Small intestine (tissue), 7 donors: ENCODE data around the gene SIPA1L2. TPM values are rescaled to one million over a fixed set of nuclear protein-coding genes. Genes with fewer than 3 reads are reported as not detected.
A peak's percentile ranks its signal among the peaks of the same experiment; 100 is the strongest.

Source experiments
- DNase-seq, 2 donors: peaks; one replicate each; pipeline versions ENCODE4 v3.0.0 to v3.0.0-alpha.2; 2013
- FAIRE-seq: peaks from 2 replicates; lab custom pipeline; 2012; peaks lifted over from hg19 to GRCh38; lab: Jason Lieb, UNC
- H3K27ac ChIP-seq, 3 donors: one replicate each; pipeline ENCODE4 v1.5.1; 2013; ENCODE audit warnings: low read length in 2 of 3, mild to moderate bottlenecking in 2 of 3, control low read depth in 1 of 3, inconsistent platforms in 1 of 3, low read depth in 1 of 3, moderate library complexity in 1 of 3
- H3K27me3 ChIP-seq, 3 donors: one replicate each; pipeline ENCODE4 v1.6.1; 2013; ENCODE audit warnings: low read length in 3 of 3, inconsistent platforms in 1 of 3; ENCODE audit not compliant: control insufficient read depth in 3 of 3, insufficient read depth in 3 of 3
- H3K36me3 ChIP-seq, 3 donors: one replicate each; pipeline ENCODE4 v1.6.1; 2013; ENCODE audit warnings: low read length in 3 of 3, inconsistent platforms in 1 of 3, low read depth in 1 of 3, mild to moderate bottlenecking in 1 of 3, moderate library complexity in 1 of 3; ENCODE audit not compliant: control insufficient read depth in 3 of 3, insufficient read depth in 2 of 3
- H3K4me1 ChIP-seq, 3 donors: one replicate each; pipeline ENCODE4 v1.6.1; 2013; ENCODE audit warnings: low read length in 2 of 3, inconsistent platforms in 1 of 3, low read depth in 1 of 3, mild to moderate bottlenecking in 1 of 3, moderate library complexity in 1 of 3; ENCODE audit not compliant: control insufficient read depth in 3 of 3, insufficient read depth in 2 of 3
- H3K4me3 ChIP-seq, 3 donors: one replicate each; pipeline ENCODE4 v1.5.1; 2013; ENCODE audit warnings: low read length in 3 of 3, control low read depth in 1 of 3, inconsistent platforms in 1 of 3, low read depth in 1 of 3, mild to moderate bottlenecking in 1 of 3, moderate library complexity in 1 of 3
- H3K9me3 ChIP-seq, 2 donors: one replicate each; pipeline ENCODE4 v1.6.1; 2013; ENCODE audit warnings: low read depth in 1 of 2, low read length in 1 of 2; ENCODE audit not compliant: control insufficient read depth in 2 of 2, insufficient read depth in 1 of 2
- WGBS, 3 donors: extraction: QIAGEN DNeasy Blood & Tissue Kit; methylation state at CpG; one replicate each; pipeline ENCODE4 v1.1.7; 2013; 5-methylcytosine and 5-hydroxymethylcytosine counted together
- polyA plus RNA-seq, 4 donors: library from polyadenylated mRNA; stranded (reverse) in 3 of 4; unstranded in 1 of 4; fragments of 200-250 nt in 3 of 4; fragments of 120-200 nt in 1 of 4; gene quantifications; one replicate each; pipeline versions ENCODE4 v1.2.1 to v1.2.3, GENCODE V29; 2013
- donor health status: healthy with polysubstance abuse.
- donor health status: control.
- donor health status: control.
- donor health status: Bipolar disorder and iron deficiency.
- donor health status: healthy.

The SIPA1L2 gene
- polyA plus RNA-seq, 4 donors = 4.1 to 10.6 (median 7.4) TPM

DNA sequence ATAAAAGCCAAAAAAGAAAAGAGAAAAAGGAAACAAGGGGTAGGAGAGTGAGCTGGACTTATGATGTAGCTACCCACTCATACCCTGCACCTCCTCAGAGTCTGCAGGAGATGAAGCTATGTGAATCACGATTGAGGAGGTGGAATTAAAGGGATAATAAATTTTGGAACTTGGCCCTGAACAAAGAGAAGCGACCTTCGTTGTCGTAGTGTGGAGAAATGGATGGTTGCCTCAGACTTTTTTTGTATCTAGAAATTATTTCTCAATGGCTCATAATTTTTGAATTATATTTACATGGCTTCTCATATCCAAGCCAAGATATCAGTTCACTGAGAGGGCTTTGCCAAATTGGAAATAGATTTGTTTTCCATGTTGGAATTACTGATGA, 37.8 kb upstream of the SIPA1L2 start:
- H3K9me3 ChIP-seq = no peaks in the 10 kb centered on the region
- H3K4me1 ChIP-seq = no peaks in the 10 kb centered on the region
- no peak overlapping the region for H3K27ac ChIP-seq
- H3K27me3 ChIP-seq = no peaks in the 10 kb centered on the region
- no peak overlapping the region for H3K4me3 ChIP-seq
- WGBS, 3 donors = 21 to 41% (median 37%) methylated on average over 4 of the region's 4 CpGs
- DNase-seq (no peak), FAIRE-seq (no peak)
- H3K36me3 ChIP-seq = no peaks in the 10 kb centered on the region

GRCh38 chr1:232667094-232667777, 37.3 kb upstream of the SIPA1L2 start:
- H3K4me1 ChIP-seq = no peaks in the 10 kb centered on the region
- no peak for FAIRE-seq
- no peaks in the 10 kb centered on the region for H3K36me3 ChIP-seq
- H3K27ac ChIP-seq = no peak overlapping the region
- WGBS, 3 donors = 11 to 24% (median 19%) methylated on average over 3 of the region's 3 CpGs
- no peak overlapping the region for H3K4me3 ChIP-seq
- peak; percentile 35 to 42 for DNase-seq
- H3K9me3 ChIP-seq = no peaks in the 10 kb centered on the region
- no peaks in the 10 kb centered on the region for H3K27me3 ChIP-seq

- no peak overlapping the region for H3K4me3 ChIP-seq
- peak; percentile 30 for FAIRE-seq
- no peaks in the 10 kb centered on the region for H3K36me3 ChIP-seq
- H3K9me3 ChIP-seq = no peaks in the 10 kb centered on the region
- H3K27me3 ChIP-seq = no peaks in the 10 kb centered on the region
- no peaks in the 10 kb centered on the region for H3K4me1 ChIP-seq
- DNase-seq = no peak
- WGBS, 3 donors = 82 to 94% (median 87%) methylated on average over 3 of the region's 3 CpGs
- no peak overlapping the region for H3K27ac ChIP-seq
Measured at GRCh38 chr1:232664844-232665777, 35.2 kb upstream of the SIPA1L2 start.

DNA sequence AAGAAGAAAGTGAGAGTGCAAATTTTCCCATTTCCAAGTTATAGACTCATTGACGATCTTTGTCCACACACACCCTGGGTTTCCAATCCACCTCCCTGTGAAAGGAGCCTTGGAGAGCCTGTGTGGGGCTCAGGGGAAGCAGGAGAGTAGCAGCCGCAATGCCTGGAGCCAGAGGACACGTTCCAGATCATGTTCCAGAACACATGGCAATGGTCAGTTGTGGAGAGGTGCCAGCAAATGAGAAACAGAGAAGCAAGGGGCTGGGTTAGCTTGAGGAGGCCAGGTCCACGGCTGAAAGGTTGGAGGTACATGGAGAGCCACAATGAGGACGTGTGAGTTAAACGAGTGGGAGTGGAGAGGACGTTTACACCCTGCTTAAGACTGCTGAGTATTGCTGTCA, 33.0 kb upstream of the SIPA1L2 start:
- H3K4me3 ChIP-seq = no peak overlapping the region
- no peaks in the 10 kb centered on the region for H3K36me3 ChIP-seq
- H3K27me3 ChIP-seq = no peaks in the 10 kb centered on the region
- 66 to 68% (median 67%) methylated on average over 7 of the region's 7 CpGs for WGBS, 3 donors
- no peak overlapping the region for H3K27ac ChIP-seq
- no peaks in the 10 kb centered on the region for H3K9me3 ChIP-seq
- no peaks in the 10 kb centered on the region for H3K4me1 ChIP-seq
- no peak for FAIRE-seq
- DNase-seq = no peak

GRCh38 chr1:232658386-232658785, 28.5 kb upstream of the SIPA1L2 start:
- Histone ChIP-seq H3K27ac (no peak overlapping the region), H3K4me3 (no peak overlapping the region), H3K36me3 (no peaks in the 10 kb centered on the region), H3K4me1 (peaks cover 0 to 5% (median 0%) of the 10 kb centered on the region in 3 donors), H3K27me3 (no peaks in the 10 kb centered on the region), H3K9me3 (no peaks in the 10 kb centered on the region)
- no peak for FAIRE-seq
- WGBS, 3 donors = 77 to 83% (median 81%) methylated on average over 2 of the region's 2 CpGs
- no peak for DNase-seq

GRCh38 chr1:232657426-232658005, 27.6 kb upstream of the SIPA1L2 start:
- no peaks in the 10 kb centered on the region for H3K27me3 ChIP-seq
- FAIRE-seq (no peak), DNase-seq (no peak)
- peaks cover 0 to 5% (median 0%) of the 10 kb centered on the region in 3 donors for H3K4me1 ChIP-seq
- H3K36me3 ChIP-seq = no peaks in the 10 kb centered on the region
- H3K27ac ChIP-seq = no peak overlapping the region
- WGBS, 3 donors = 75 to 87% (median 87%) methylated on average over 3 of the region's 3 CpGs
- no peak overlapping the region for H3K4me3 ChIP-seq
- no peaks in the 10 kb centered on the region for H3K9me3 ChIP-seq

DNA sequence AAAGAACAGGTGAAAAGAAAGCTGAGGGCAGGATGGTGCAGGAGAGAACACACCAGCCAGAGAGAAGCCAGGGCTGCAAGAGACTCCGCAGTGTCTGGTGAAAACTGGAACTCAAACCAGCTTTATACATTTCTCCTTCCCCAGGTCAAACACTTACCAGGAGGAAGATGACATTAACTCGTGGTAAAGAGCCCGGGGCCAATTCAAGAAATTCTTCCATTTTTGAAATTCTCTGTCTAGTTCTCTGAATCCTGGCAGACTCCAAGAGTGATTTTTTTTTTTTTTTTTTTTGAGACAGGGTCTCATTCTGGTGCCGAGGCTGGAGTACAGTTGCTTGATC, 25.8 kb upstream of the SIPA1L2 start:
- peaks cover 0 to 5% (median 0%) of the 10 kb centered on the region in 3 donors for H3K4me1 ChIP-seq
- WGBS, 3 donors = 71 to 92% (median 82%) methylated on average over 4 of the region's 4 CpGs
- no peaks in the 10 kb centered on the region for H3K27me3 ChIP-seq
- H3K27ac ChIP-seq = no peak overlapping the region
- no peak for DNase-seq
- no peaks in the 10 kb centered on the region for H3K36me3 ChIP-seq
- H3K9me3 ChIP-seq = no peaks in the 10 kb centered on the region
- no peak overlapping the region for H3K4me3 ChIP-seq
- FAIRE-seq = no peak

DNA sequence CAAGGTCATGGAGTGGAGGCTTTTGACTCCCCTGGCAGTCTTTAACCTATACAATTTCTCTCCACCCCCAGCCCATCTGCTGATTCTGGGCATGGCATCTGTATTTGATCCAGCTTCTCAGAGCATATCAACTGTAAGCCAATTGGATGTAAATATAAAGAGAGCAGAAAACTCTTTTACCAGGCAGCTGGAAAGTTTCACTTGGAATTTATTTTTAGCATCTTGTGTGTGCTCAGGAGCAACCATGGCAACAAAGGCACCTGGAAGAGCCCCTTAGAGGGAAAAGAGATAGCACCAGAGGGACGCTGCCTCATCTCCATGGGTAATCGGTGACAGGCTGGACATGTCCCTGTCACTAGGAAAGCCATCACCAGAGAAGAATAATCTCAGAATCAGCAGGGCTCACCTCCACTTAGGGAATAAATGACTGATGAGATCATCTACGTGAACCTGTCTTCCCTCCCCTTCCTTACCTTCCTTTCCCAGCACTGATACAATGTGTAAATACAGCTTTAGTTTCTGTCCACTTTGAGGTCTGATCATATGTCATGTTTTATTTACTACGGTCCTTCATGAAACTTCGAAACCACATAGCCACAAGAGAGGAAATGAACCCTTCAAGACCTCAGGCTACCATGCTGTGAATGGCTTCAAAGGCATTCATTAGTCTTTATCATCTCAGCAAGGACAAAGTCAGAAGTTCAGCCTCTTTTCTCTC, 25.3 kb upstream of the SIPA1L2 start:
- Histone ChIP-seq H3K27me3 (no peaks in the 10 kb centered on the region), H3K27ac (no peak overlapping the region), H3K36me3 (no peaks in the 10 kb centered on the region), H3K4me3 (no peak overlapping the region), H3K9me3 (peaks cover 0 to 3% of the 10 kb centered on the region in 2 donors), H3K4me1 (peaks cover 0 to 5% (median 0%) of the 10 kb centered on the region in 3 donors)
- no peak for FAIRE-seq
- DNase-seq = peak in 1 of 2 donors; percentile 21
- whole genome bisulfite sequencing, 3 donors = 70 to 82% (median 71%) methylated on average over 5 of the region's 5 CpGs
